Spinal cord (tissue), 10 donors: ENCODE measurements around the gene EIF2S2. TPM values are rescaled to one million over a fixed set of nuclear protein-coding genes. Genes with fewer than 3 reads are reported as not detected.

Experiments used
- DNase-seq, 6 donors: peaks; one replicate each; pipeline versions ENCODE4 v3.0.0 to v3.0.0-alpha.2; 2013 to 2015; ENCODE audit warnings: low spot score in 6 of 6, low read depth in 4 of 6
- H3K27ac ChIP-seq: one replicate; pipeline ENCODE4 v1.5.1; 2013; ENCODE audit warnings: low read depth, low read length, control low read depth
- H3K27me3 ChIP-seq: one replicate; pipeline ENCODE4 v1.6.1; 2013; ENCODE audit warnings: low read length; ENCODE audit not compliant: control insufficient read depth, insufficient read depth
- H3K36me3 ChIP-seq: one replicate; pipeline ENCODE4 v1.6.1; 2013; ENCODE audit warnings: low read length; ENCODE audit not compliant: control insufficient read depth, insufficient read depth
- H3K4me1 ChIP-seq: one replicate; pipeline ENCODE4 v1.6.1; 2013; ENCODE audit warnings: low read length; ENCODE audit not compliant: control insufficient read depth, insufficient read depth
- H3K4me3 ChIP-seq: one replicate; pipeline ENCODE4 v1.5.1; 2013; ENCODE audit warnings: low read depth, low read length, control low read depth
- H3K9me3 ChIP-seq: one replicate; pipeline ENCODE4 v1.6.1; 2013; ENCODE audit warnings: low read length; ENCODE audit not compliant: control insufficient read depth, insufficient read depth
- WGBS: methylation state at CpG from one replicate; pipeline ENCODE4 v1.1.5; 2013; ENCODE audit warnings: missing lambda C conversion rate; ENCODE audit not compliant: insufficient coverage; 5-methylcytosine and 5-hydroxymethylcytosine counted together
- polyA plus RNA-seq, 2 donors: library from polyadenylated mRNA; unstranded; fragments of 120-200 nt; gene quantifications; one replicate each; pipeline ENCODE4 v1.2.1, GENCODE V29; 2013; ENCODE audit not compliant: insufficient read length in 2 of 2
- total RNA-seq, 2 donors: library from RNA; depleted of rRNA in 1 of 2; stranded (reverse); fragments of 120-200 nt in 1 of 2; fragments of >200 nt in 1 of 2; gene quantifications; one replicate each; pipeline versions ENCODE4 v1.2.3 to v1.2.4, GENCODE V29; 2013 to 2014
- donor health status: healthy.

The EIF2S2 gene
- total and polyA plus RNA-seq, 4 donors, result 40.8 to 68.6 (median 45.4) TPM

- Histone ChIP-seq H3K9me3 (no peaks in the 10 kb centered on the region), H3K4me3 (no peak overlapping the region), H3K27me3 (no peaks in the 10 kb centered on the region), H3K4me1 (peaks cover 5% of the 10 kb centered on the region), H3K36me3 (peaks cover 38% of the 10 kb centered on the region), H3K27ac (no peak overlapping the region)
- no peak for DNase-seq
- no CpG with 5 or more reads among the region's 6 CpGs for WGBS
Observed at GRCh38 chr20:34091637-34092200, 20.3 kb downstream of the EIF2S2 start.

- WGBS, result no CpG with 5 or more reads among the region's 2 CpGs
Observed at GRCh38 chr20:34090645-34091044, 21.4 kb downstream of the EIF2S2 start.

GRCh38 chr20:34089655-34090345 is 22.2 kb downstream of the EIF2S2 start:
- H3K27ac ChIP-seq, result no peak overlapping the region
- peak in 2 of 6 donors; percentile 30 to 82 for DNase-seq
- H3K4me1 ChIP-seq, result peaks cover 5% of the 10 kb centered on the region
- peaks cover 34% of the 10 kb centered on the region for H3K36me3 ChIP-seq
- H3K9me3 ChIP-seq, result no peaks in the 10 kb centered on the region
- H3K4me3 ChIP-seq, result no peak overlapping the region
- 58% methylated on average over 9 of the region's 13 CpGs for WGBS
- H3K27me3 ChIP-seq, result no peaks in the 10 kb centered on the region

More at GRCh38 chr20:34090645-34091044, 21.4 kb downstream of the EIF2S2 start:
- no peaks in the 10 kb centered on the region for H3K9me3 ChIP-seq
- no peak for DNase-seq
- no peaks in the 10 kb centered on the region for H3K27me3 ChIP-seq
- peaks cover 5% of the 10 kb centered on the region for H3K4me1 ChIP-seq
- no peak overlapping the region for H3K4me3 ChIP-seq
- no peak overlapping the region for H3K27ac ChIP-seq
- H3K36me3 ChIP-seq, result peaks cover 33% of the 10 kb centered on the region

GRCh38 chr20:34089175-34089479 is 22.9 kb downstream of the EIF2S2 start:
- no peaks in the 10 kb centered on the region for H3K9me3 ChIP-seq
- peaks cover 40% of the 10 kb centered on the region for H3K36me3 ChIP-seq
- DNase-seq, result no peak
- no CpG with 5 or more reads among the region's 5 CpGs for WGBS
- H3K4me1 ChIP-seq, result peaks cover 5% of the 10 kb centered on the region
- no peak overlapping the region for H3K27ac ChIP-seq
- H3K27me3 ChIP-seq, result no peaks in the 10 kb centered on the region
- H3K4me3 ChIP-seq, result no peak overlapping the region

- no peak overlapping the region for H3K27ac ChIP-seq
- H3K4me1 ChIP-seq, result peaks cover 5% of the 10 kb centered on the region
- H3K4me3 ChIP-seq, result no peak overlapping the region
- peak in 1 of 6 donors; percentile 64 for DNase-seq
- no peaks in the 10 kb centered on the region for H3K27me3 ChIP-seq
- WGBS, result 72% methylated on average over 9 of the region's 15 CpGs
- H3K36me3 ChIP-seq, result peaks cover 40% of the 10 kb centered on the region
- no peaks in the 10 kb centered on the region for H3K9me3 ChIP-seq
Observed at GRCh38 chr20:34088305-34089174, 23.5 kb downstream of the EIF2S2 start.

GRCh38 chr20:34085544-34086040 is 26.5 kb downstream of the EIF2S2 start:
- peaks cover 49% of the 10 kb centered on the region for H3K36me3 ChIP-seq
- 87% methylated on average over 5 of the region's 5 CpGs for WGBS

GRCh38 chr20:34084227-34084923 is 27.7 kb downstream of the EIF2S2 start:
- H3K4me3 ChIP-seq, result no peak overlapping the region
- H3K36me3 ChIP-seq, result peaks cover 56% of the 10 kb centered on the region
- peaks cover 10% of the 10 kb centered on the region for H3K4me1 ChIP-seq
- no peaks in the 10 kb centered on the region for H3K9me3 ChIP-seq
- H3K27ac ChIP-seq, result no peak overlapping the region
- no peaks in the 10 kb centered on the region for H3K27me3 ChIP-seq
- 92% methylated on average over 6 of the region's 9 CpGs for WGBS
- no peak for DNase-seq

More at GRCh38 chr20:34085544-34086040, 26.5 kb downstream of the EIF2S2 start:
- H3K4me1 ChIP-seq, result peaks cover 16% of the 10 kb centered on the region
- no peak overlapping the region for H3K4me3 ChIP-seq
- H3K27me3 ChIP-seq, result no peaks in the 10 kb centered on the region
- no peak overlapping the region for H3K27ac ChIP-seq
- DNase-seq, result no peak
- no peaks in the 10 kb centered on the region for H3K9me3 ChIP-seq

- Histone ChIP-seq H3K9me3 (no peaks in the 10 kb centered on the region), H3K4me3 (no peak overlapping the region), H3K27me3 (no peaks in the 10 kb centered on the region), H3K4me1 (peaks cover 10% of the 10 kb centered on the region), H3K36me3 (peaks cover 58% of the 10 kb centered on the region), H3K27ac (no peak overlapping the region)
- DNase-seq, result no peak
- 97% methylated on average over 2 of the region's 2 CpGs for WGBS
Observed at GRCh38 chr20:34083781-34084180, 28.3 kb downstream of the EIF2S2 start.

- no peaks in the 10 kb centered on the region for H3K9me3 ChIP-seq
- no peaks in the 10 kb centered on the region for H3K27me3 ChIP-seq
- H3K4me1 ChIP-seq, result peaks cover 10% of the 10 kb centered on the region
- no peak overlapping the region for H3K4me3 ChIP-seq
- no peak overlapping the region for H3K27ac ChIP-seq
- WGBS, result 47% methylated on average over 7 of the region's 7 CpGs
- H3K36me3 ChIP-seq, result peaks cover 60% of the 10 kb centered on the region
- DNase-seq, result peak in 2 of 6 donors; percentile 59
Observed at GRCh38 chr20:34083137-34083536, 28.9 kb downstream of the EIF2S2 start.
